ENCODE results near the gene IFITM1. TPM values are rescaled to one million over a fixed set of nuclear protein-coding genes. Genes with fewer than 3 reads are reported as not detected.

The IFITM1 gene
- polyA plus RNA-seq, 3 donors = 26.0 to 49.5 (median 36.3) TPM

GRCh38 chr11:316031-316701, 2.3 kb downstream of the IFITM1 start:
- H3K9me3 Mint-ChIP-seq = peaks cover 0 to 6% (median 2%) of the 10 kb centered on the region in 7 donors
- Histone ChIP-seq H3K27ac (ENCODE audit: low read depth in 1 of 2, low read length in 2 of 2) (no peak overlapping the region), H3K4me2 (replicated peaks; ENCODE audit: extremely low read depth, low read length, poor library complexity, severe bottlenecking) (no peak overlapping the region), H3K4me1 (ENCODE audit: control insufficient read depth in 1 of 2, insufficient read depth in 2 of 2, low read length in 2 of 2) (peaks cover 47 to 68% of the 10 kb centered on the region in 2 donors), H3K9ac (ENCODE audit: insufficient read depth, low read length, poor library complexity, severe bottlenecking) (no peak overlapping the region), H3K4me3 (replicated peaks in 1 of 3; ENCODE audit: low read depth in 2 of 3, low read length in 3 of 3) (no peak overlapping the region), H3K27me3 (ENCODE audit: control insufficient read depth in 2 of 2, insufficient read depth in 2 of 2, low read length in 2 of 2) (peaks cover 8 to 47% of the 10 kb centered on the region in 2 donors), H3K79me2 (ENCODE audit: insufficient read depth, low read length) (peaks cover 3% of the 10 kb centered on the region), H3K36me3 (replicated peaks in 1 of 2; ENCODE audit: control insufficient read depth in 1 of 2, insufficient read depth in 2 of 2, low read length in 2 of 2) (no peaks in the 10 kb centered on the region), H4K20me1 (ENCODE audit: insufficient read depth, low read length) (no peaks in the 10 kb centered on the region), H3K9me3 (replicated peaks in 1 of 2; ENCODE audit: control insufficient read depth in 1 of 2, insufficient read depth in 1 of 2, low read length in 2 of 2) (no peaks in the 10 kb centered on the region), H2AFZ (ENCODE audit: insufficient read depth, low read depth, low read length, poor library complexity, severe bottlenecking) (no peak overlapping the region)
- peaks cover 14 to 16% of the 10 kb centered on the region in 2 donors for H3K36me3 Mint-ChIP-seq
- TF ChIP-seq CTCF (IDR thresholded peaks at IDR 0.05) = no peak
- no peak overlapping the region for H3K27ac Mint-ChIP-seq
- peak in 1 of 3 donors; percentile 2 for DNase-seq
- H3K4me1 Mint-ChIP-seq = peaks cover 49% of the 10 kb centered on the region
- peaks cover 24 to 65% (median 56%) of the 10 kb centered on the region in 3 donors for H3K27me3 Mint-ChIP-seq (ENCODE audit: low read depth in 3 of 3)
- intact Hi-C loops (cut with micrococcal nuclease) = no loop called here
- H3K4me3 Mint-ChIP-seq = peak overlapping the region; percentile 39 to 79
- 54% methylated on average over 61 of the region's 64 CpGs for whole genome bisulfite sequencing (ENCODE audit: insufficient coverage)

DNA sequence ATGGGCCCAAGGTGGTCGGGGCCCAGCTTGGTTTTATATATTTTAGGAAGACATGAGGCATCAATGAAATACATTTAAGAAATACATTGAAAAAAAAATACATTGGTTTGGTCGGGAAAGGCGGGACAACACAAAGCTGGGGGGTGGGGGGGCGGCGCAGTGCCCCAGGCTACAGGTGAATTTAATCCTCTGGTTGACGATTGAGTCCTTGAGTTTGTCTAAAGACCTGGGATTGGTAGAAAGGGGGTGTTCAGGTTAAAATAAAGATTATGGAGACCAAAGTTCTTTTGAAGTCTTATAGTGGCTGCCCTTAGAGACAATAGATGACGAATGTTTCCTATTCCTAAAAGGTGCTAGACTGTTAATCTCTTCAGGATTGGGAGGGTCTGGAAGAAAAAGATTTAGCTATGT, 3.1 kb downstream of the IFITM1 start:
- H3K4me3 Mint-ChIP-seq = peak overlapping the region in 1 of 2 donors; percentile 79
- Histone ChIP-seq H3K27ac (ENCODE audit: low read depth in 1 of 2, low read length in 2 of 2) (no peak overlapping the region), H3K4me3 (replicated peaks in 1 of 3; ENCODE audit: low read depth in 2 of 3, low read length in 3 of 3) (no peak overlapping the region), H4K20me1 (ENCODE audit: insufficient read depth, low read length) (no peaks in the 10 kb centered on the region), H3K4me2 (replicated peaks; ENCODE audit: extremely low read depth, low read length, poor library complexity, severe bottlenecking) (no peak overlapping the region), H3K79me2 (ENCODE audit: insufficient read depth, low read length) (peaks cover 3% of the 10 kb centered on the region), H3K36me3 (replicated peaks in 1 of 2; ENCODE audit: control insufficient read depth in 1 of 2, insufficient read depth in 2 of 2, low read length in 2 of 2) (no peaks in the 10 kb centered on the region), H3K27me3 (ENCODE audit: control insufficient read depth in 2 of 2, insufficient read depth in 2 of 2, low read length in 2 of 2) (peaks cover 7 to 43% of the 10 kb centered on the region in 2 donors), H3K9ac (ENCODE audit: insufficient read depth, low read length, poor library complexity, severe bottlenecking) (no peak overlapping the region), H2AFZ (ENCODE audit: insufficient read depth, low read depth, low read length, poor library complexity, severe bottlenecking) (no peak overlapping the region), H3K9me3 (replicated peaks in 1 of 2; ENCODE audit: control insufficient read depth in 1 of 2, insufficient read depth in 1 of 2, low read length in 2 of 2) (no peaks in the 10 kb centered on the region), H3K4me1 (ENCODE audit: control insufficient read depth in 1 of 2, insufficient read depth in 2 of 2, low read length in 2 of 2) (peaks cover 43 to 64% of the 10 kb centered on the region in 2 donors)
- H3K27ac Mint-ChIP-seq = no peak overlapping the region
- WGBS (ENCODE audit: insufficient coverage) = no CpG with 5 or more reads among the region's 7 CpGs
- peaks cover 21 to 60% (median 52%) of the 10 kb centered on the region in 3 donors for H3K27me3 Mint-ChIP-seq (ENCODE audit: low read depth in 3 of 3)
- intact Hi-C loops (cut with micrococcal nuclease) = no loop called here
- H3K36me3 Mint-ChIP-seq = peaks cover 12 to 16% of the 10 kb centered on the region in 2 donors
- peaks cover 0 to 4% (median 2%) of the 10 kb centered on the region in 7 donors for H3K9me3 Mint-ChIP-seq
- TF ChIP-seq CTCF (IDR thresholded peaks at IDR 0.05) = no peak
- DNase-seq = no peak
- H3K4me1 Mint-ChIP-seq = peaks cover 45% of the 10 kb centered on the region
